Gastrocnemius medialis (tissue), 4 donors: Measurements from ENCODE around the gene CCDC57.

ENCODE experiments used
- CTCF ChIP-seq, 5 experiments: fragments of 450-650 bp in 3 of 5; fragments of 200-600 bp in 2 of 5; sonication (generic) in 2 of 5; IDR thresholded peaks in 4 of 5; conservative IDR thresholded peaks in 1 of 5; 1 replicate in 4 of 5; 2 replicates in 1 of 5; pipeline ENCODE4 v1.5.1; 2016 to 2019; ENCODE audit warnings: antibody characterized with exemption in 5 of 5, mild to moderate bottlenecking in 3 of 5, moderate library complexity in 3 of 5
- POLR2A ChIP-seq, 2 donors: fragments of 450-650 bp; IDR thresholded peaks; one replicate each; pipeline ENCODE4 v1.6.1; 2017; ENCODE audit warnings: antibody characterized with exemption in 2 of 2, mild to moderate bottlenecking in 2 of 2, moderate library complexity in 2 of 2

- no peak for TF ChIP-seq CTCF (IDR thresholded peaks at IDR 0.05 in 4 of 5, conservative IDR thresholded peaks at IDR 0.05 in 1 of 5)
- no peak for TF ChIP-seq POLR2A (IDR thresholded peaks at IDR 0.05)
Observed at GRCh38 chr17:82055023-82055964, 157.3 kb downstream of the CCDC57 start.
